Suprapubic skin (tissue), 4 donors: ENCODE data around the gene SURF1. TPM values are rescaled to one million over a fixed set of nuclear protein-coding genes. Genes with fewer than 3 reads are reported as not detected.
A peak's percentile ranks its signal among the peaks of the same experiment; 100 is the strongest.
"Not testable (repeated sequence)": the region's sequence is repeated elsewhere in the genome, so short reads cannot be mapped to it uniquely, and the experiment has no call there.

Experiments
- DNase-seq, 2 donors: peaks; one replicate each; pipeline ENCODE4 v3.0.0-alpha.2; 2019; ENCODE audit warnings: low spot score in 2 of 2
- H3K27ac ChIP-seq: fragments of 200-600 bp; sonication (generic); one replicate; pipeline ENCODE4 v1.5.1; 2019
- H3K27me3 ChIP-seq: fragments of 200-600 bp; sonication (generic); one replicate; pipeline ENCODE4 v1.5.1; 2019
- H3K36me3 ChIP-seq: fragments of 200-600 bp; sonication (generic); one replicate; pipeline ENCODE4 v1.5.1; 2019
- H3K4me1 ChIP-seq: fragments of 200-600 bp; sonication (generic); one replicate; pipeline ENCODE4 v1.5.1; 2019
- H3K4me3 ChIP-seq: fragments of 200-600 bp; sonication (generic); one replicate; pipeline ENCODE4 v1.5.1; 2019; ENCODE audit warnings: mild to moderate bottlenecking
- H3K9me3 ChIP-seq: fragments of 200-600 bp; sonication (generic); one replicate; pipeline ENCODE4 v1.5.1; 2019
- EP300 ChIP-seq: sonication (generic); formaldehyde crosslinking; IDR thresholded peaks from one replicate; pipeline ENCODE4 v1.6.1; 2017; ENCODE audit warnings: antibody characterized with exemption
- POLR2A ChIP-seq, 2 donors: fragments of 450-650 bp; IDR thresholded peaks; one replicate each; pipeline ENCODE4 v1.6.1; 2017; ENCODE audit warnings: antibody characterized with exemption in 2 of 2, mild to moderate bottlenecking in 2 of 2, moderate library complexity in 2 of 2
- POLR2AphosphoS5 ChIP-seq, 3 donors: sonication (generic); formaldehyde crosslinking; IDR thresholded peaks; one replicate each; pipeline ENCODE4 v1.6.1; 2017; ENCODE audit warnings: antibody characterized with exemption in 3 of 3
- WGBS: methylation state at CpG from one replicate; pipeline ENCODE4 v1.1.5; 2018; 5-methylcytosine and 5-hydroxymethylcytosine counted together
- total RNA-seq, 4 donors: library from RNA; depleted of rRNA; stranded (reverse); fragments of >200 nt; gene quantifications; one replicate each; pipeline ENCODE4 v1.1.0, GENCODE V29; 2016
- TF ChIP-seq, protein P1 (sequence below), 2 donors: fragments of 200-600 bp in 1 of 2; fragments of 450-650 bp in 1 of 2; sonication (generic) in 1 of 2; IDR thresholded peaks; one replicate each; pipeline ENCODE4 v1.5.1; 2016 to 2019; ENCODE audit warnings: antibody characterized with exemption in 2 of 2, mild to moderate bottlenecking in 1 of 2, moderate library complexity in 1 of 2

The SURF1 gene
- total RNA-seq, 4 donors from 2014 or later, result 29.1 to 45.0 (median 33.4) TPM

DNA sequence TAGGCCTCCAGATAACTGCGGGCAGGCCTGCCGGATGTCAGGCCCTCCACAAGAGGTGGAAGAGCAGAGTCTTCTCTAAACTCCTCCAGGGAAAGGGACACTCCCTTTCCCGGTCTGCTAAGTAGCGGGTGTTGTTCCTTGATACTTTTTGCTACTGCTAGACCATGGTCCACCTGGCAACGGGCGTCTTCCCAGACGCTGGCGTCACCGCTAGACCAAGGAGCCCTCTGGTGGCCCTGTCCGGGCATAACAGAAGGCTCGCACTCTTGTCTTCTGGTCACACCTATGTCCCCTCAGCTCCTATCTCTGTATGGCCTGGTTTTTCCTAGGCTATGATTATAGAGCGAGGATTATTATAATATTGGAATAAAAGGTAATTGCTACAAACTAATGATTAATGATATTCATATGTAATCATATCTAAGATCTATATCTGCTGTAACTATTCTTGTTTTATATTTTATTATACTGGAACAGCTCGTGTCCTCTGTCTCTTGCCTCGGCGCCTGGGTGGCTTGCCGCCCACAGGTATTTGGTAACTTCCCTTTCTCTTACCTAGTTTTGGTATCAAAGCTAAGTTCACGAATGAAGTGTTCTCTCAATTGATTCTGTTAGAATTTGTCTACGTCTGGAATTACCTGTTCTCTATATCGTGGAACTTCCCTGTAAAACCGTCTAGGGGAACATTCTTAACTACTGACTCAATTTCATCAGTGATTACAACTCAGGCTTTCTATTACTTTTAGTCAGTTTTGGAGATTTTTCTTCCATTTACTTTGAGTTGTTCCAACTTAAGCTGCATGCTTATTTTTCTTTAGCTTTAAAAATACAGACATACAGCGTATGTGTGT, 26.8 kb downstream of the SURF1 start:
- H3K4me1 ChIP-seq, H3K27ac ChIP-seq, H3K27me3 ChIP-seq, H3K9me3 ChIP-seq, H3K4me3 ChIP-seq: not testable (repeated sequence)
- TF ChIP-seq, protein P1, sequence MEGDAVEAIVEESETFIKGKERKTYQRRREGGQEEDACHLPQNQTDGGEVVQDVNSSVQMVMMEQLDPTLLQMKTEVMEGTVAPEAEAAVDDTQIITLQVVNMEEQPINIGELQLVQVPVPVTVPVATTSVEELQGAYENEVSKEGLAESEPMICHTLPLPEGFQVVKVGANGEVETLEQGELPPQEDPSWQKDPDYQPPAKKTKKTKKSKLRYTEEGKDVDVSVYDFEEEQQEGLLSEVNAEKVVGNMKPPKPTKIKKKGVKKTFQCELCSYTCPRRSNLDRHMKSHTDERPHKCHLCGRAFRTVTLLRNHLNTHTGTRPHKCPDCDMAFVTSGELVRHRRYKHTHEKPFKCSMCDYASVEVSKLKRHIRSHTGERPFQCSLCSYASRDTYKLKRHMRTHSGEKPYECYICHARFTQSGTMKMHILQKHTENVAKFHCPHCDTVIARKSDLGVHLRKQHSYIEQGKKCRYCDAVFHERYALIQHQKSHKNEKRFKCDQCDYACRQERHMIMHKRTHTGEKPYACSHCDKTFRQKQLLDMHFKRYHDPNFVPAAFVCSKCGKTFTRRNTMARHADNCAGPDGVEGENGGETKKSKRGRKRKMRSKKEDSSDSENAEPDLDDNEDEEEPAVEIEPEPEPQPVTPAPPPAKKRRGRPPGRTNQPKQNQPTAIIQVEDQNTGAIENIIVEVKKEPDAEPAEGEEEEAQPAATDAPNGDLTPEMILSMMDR (IDR thresholded peaks at IDR 0.05), result peak; percentile 32 to 64
- H3K36me3 ChIP-seq, result peaks cover 41% of the 10 kb centered on the region
- WGBS, result 42% methylated on average over 20 of the region's 21 CpGs
- DNase-seq, result peak; percentile 48 to 56

DNA sequence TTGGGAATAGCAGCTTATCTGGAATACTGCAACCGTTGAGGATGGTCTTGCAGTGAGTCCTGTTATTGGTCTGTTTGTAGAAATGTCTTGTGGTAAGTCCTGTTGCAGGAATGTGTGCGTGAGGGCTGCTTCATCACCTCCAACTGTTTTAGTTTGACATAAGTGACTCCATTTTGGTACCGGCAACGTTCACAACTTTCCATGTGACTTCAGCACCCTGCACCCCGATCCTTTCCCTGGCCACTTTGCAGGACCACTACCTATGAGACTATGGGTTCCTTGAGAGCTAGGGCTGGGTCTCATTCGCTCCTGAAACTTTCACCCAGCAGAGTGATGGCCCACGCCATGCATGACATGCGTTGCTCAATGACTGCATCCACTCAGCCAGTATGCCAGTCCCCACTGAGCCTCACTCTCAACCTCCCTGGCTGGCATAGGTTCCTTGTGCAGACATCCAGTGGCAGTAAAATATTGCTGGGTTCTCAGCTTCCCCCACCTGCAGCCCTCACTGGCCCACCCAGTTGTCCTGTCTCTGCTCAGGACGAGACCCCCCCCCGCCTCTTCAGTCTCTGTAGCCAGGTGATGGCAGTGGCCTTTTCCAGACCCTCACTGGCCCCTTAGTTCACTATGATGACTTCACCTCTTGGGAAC, 28.3 kb downstream of the SURF1 start:
- WGBS, result 94% methylated on average over 10 of the region's 10 CpGs
- H3K27me3 ChIP-seq, result no peaks in the 10 kb centered on the region
- peaks cover 28% of the 10 kb centered on the region for H3K36me3 ChIP-seq
- peak; percentile 50 to 54 for DNase-seq
- no peaks in the 10 kb centered on the region for H3K4me1 ChIP-seq
- H3K9me3 ChIP-seq, result no peaks in the 10 kb centered on the region
- H3K27ac ChIP-seq, result no peak overlapping the region
- TF ChIP-seq POLR2A (IDR thresholded peaks at IDR 0.05) (no peak), POLR2AphosphoS5 (IDR thresholded peaks at IDR 0.05) (no peak), EP300 (no peak)
- TF ChIP-seq, protein P1 (IDR thresholded peaks at IDR 0.05), result no peak
- no peak overlapping the region for H3K4me3 ChIP-seq

- WGBS, result 95% methylated on average over 6 of the region's 6 CpGs
- not testable (repeated sequence) for H3K4me3 ChIP-seq, H3K4me1 ChIP-seq, H3K9me3 ChIP-seq, H3K27ac ChIP-seq, H3K27me3 ChIP-seq
- peak in 1 of 2 donors; percentile 31 for DNase-seq
- H3K36me3 ChIP-seq, result peaks cover 19% of the 10 kb centered on the region
These were observed 29.3 kb downstream of the SURF1 start for GRCh38 chr9:133327021-133327420.

DNA sequence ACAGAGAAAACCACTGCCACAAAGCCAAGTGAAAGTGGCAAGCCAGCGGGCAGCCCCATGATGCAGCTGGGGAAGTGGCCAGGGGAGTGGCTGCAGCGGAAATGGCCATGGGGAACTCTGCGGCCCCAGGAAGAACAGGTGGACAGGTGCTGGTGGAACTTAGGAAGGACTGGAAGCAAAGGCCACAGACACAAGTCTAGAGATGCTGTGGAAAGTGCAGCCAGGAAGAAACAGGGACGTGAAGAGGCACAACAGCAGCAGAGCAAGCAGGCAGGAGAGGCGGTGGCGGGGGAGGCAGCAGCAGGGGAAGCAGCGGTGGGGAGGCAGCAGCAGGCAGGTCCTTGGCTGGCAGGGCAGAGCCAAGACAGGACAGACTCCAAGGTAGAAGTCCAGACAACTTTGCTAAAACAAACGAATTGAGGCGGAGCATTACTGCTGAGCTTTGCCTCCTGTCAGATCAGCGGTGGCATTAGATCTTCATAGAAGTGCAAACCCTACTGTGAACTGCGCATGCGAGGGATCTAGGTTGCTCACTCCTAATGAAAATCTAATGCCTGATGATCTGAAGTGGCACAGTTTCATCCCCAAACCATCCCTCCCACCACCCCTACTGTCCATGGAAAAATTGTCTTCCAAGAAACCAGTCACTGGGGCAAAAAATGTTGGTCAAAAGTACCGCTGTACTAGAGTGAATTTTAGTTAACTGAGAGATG, 32.1 kb downstream of the SURF1 start:
- no peak overlapping the region for H3K27ac ChIP-seq
- WGBS, result 91% methylated on average over 13 of the region's 13 CpGs
- DNase-seq, result peak in 1 of 2 donors; percentile 61

DNA sequence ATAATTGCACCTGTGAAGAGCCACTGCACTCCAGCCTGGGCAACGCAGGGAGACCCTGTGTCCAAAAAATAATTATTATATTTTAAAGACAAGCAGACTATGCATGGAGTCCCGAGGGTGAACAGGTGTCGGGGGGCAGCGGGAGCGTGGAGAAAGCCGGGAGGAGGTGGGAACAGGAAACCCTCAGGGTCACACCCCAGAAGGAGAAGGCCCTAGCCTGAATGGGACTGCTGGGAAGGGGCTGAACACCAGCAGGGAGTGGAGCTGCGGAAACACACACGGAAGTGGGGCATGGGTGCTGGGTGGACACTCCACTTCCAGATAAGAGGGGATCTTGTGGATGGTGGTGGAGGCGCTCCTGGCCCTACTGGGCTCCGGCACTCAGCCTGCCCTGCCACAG, 33.1 kb downstream of the SURF1 start:
- peak; percentile 37 to 50 for DNase-seq

More for the DNA sequence above, 32.1 kb downstream of the SURF1 start:
- Histone ChIP-seq H3K9me3 (no peaks in the 10 kb centered on the region), H3K27me3 (no peaks in the 10 kb centered on the region), H3K36me3 (no peaks in the 10 kb centered on the region), H3K4me3 (no peak overlapping the region), H3K4me1 (no peaks in the 10 kb centered on the region)
- no peak for TF ChIP-seq POLR2A (IDR thresholded peaks at IDR 0.05)
- TF ChIP-seq, protein P1 (IDR thresholded peaks at IDR 0.05), result no peak
- TF ChIP-seq POLR2AphosphoS5 (IDR thresholded peaks at IDR 0.05), result no peak
- no peak for TF ChIP-seq EP300

More for the DNA sequence above, 33.1 kb downstream of the SURF1 start:
- Histone ChIP-seq H3K9me3 (no peaks in the 10 kb centered on the region), H3K36me3 (no peaks in the 10 kb centered on the region), H3K4me3 (no peak overlapping the region), H3K27ac (no peak overlapping the region), H3K4me1 (no peaks in the 10 kb centered on the region), H3K27me3 (no peaks in the 10 kb centered on the region)
- WGBS, result 84% methylated on average over 10 of the region's 10 CpGs
- TF ChIP-seq, protein P1 (IDR thresholded peaks at IDR 0.05), result no peak
- no peak for TF ChIP-seq EP300
- no peak for TF ChIP-seq POLR2A (IDR thresholded peaks at IDR 0.05)
- TF ChIP-seq POLR2AphosphoS5 (IDR thresholded peaks at IDR 0.05), result no peak
